ENCODE data around the gene NLRP9. TPM values are rescaled to one million over a fixed set of nuclear protein-coding genes. Genes with fewer than 3 reads are reported as not detected.
A peak's percentile ranks its signal among the peaks of the same experiment; 100 is the strongest.

NLRP9 gene
- total RNA-seq, 1 donor from 2014 or later: not detected

GRCh38 chr19:55690769-55691545, 47.2 kb downstream of the NLRP9 start:
- Histone ChIP-seq H3K36me3 (peaks cover 84% of the 10 kb centered on the region), H3K4me3 (no peak overlapping the region), H3K27me3 (no peaks in the 10 kb centered on the region), H3K4me1 (no peaks in the 10 kb centered on the region), H3K9me3 (no peaks in the 10 kb centered on the region), H3K27ac (no peak overlapping the region)
- peak; percentile 63 for DNase-seq
- TF ChIP-seq, protein P1, sequence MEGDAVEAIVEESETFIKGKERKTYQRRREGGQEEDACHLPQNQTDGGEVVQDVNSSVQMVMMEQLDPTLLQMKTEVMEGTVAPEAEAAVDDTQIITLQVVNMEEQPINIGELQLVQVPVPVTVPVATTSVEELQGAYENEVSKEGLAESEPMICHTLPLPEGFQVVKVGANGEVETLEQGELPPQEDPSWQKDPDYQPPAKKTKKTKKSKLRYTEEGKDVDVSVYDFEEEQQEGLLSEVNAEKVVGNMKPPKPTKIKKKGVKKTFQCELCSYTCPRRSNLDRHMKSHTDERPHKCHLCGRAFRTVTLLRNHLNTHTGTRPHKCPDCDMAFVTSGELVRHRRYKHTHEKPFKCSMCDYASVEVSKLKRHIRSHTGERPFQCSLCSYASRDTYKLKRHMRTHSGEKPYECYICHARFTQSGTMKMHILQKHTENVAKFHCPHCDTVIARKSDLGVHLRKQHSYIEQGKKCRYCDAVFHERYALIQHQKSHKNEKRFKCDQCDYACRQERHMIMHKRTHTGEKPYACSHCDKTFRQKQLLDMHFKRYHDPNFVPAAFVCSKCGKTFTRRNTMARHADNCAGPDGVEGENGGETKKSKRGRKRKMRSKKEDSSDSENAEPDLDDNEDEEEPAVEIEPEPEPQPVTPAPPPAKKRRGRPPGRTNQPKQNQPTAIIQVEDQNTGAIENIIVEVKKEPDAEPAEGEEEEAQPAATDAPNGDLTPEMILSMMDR (IDR thresholded peaks at IDR 0.05): no peak
- intact Hi-C loops (cut with DNase I): no loop called here
- no peak for ATAC-seq

DNA sequence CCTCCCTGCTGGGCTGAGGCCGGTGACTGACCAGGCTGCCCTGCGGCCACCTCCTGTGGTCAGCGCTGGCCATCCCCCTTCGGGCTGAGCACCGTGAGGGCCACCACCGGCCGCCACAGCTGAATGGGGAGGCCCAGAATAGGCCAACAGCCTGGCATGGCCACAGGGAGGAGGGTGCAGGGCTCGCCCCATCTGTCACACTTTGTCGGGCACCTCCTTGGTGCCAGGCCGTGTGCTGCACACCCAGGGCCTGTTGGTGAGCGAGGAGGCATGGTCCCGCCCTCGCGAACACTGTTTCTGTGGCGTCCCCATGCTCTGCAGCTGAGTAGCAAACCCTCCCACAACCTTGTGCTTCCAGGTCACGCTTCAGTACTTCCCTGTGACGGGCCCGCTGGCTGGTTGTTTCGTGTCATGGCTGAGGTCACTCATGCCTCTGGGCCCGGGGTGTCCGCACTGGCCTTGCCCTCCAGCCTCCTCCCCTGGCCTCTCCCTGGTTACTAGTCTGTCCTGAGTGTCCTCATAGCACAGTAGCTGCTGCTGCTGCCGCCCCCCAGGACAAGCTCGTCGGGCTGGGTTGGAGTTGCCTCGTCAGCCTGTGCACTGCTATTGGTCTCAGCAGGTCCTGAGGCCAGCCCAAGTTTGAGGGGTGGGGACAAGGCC, 48.0 kb downstream of the NLRP9 start:
- ATAC-seq (no peak), DNase-seq (peak; percentile 49)
- intact Hi-C loops (cut with DNase I): no loop called here
- Histone ChIP-seq H3K27ac (no peak overlapping the region), H3K9me3 (no peaks in the 10 kb centered on the region), H3K36me3 (peaks cover 84% of the 10 kb centered on the region), H3K27me3 (no peaks in the 10 kb centered on the region), H3K4me1 (no peaks in the 10 kb centered on the region), H3K4me3 (no peak overlapping the region)
- TF ChIP-seq, protein P1 (IDR thresholded peaks at IDR 0.05): no peak

DNA sequence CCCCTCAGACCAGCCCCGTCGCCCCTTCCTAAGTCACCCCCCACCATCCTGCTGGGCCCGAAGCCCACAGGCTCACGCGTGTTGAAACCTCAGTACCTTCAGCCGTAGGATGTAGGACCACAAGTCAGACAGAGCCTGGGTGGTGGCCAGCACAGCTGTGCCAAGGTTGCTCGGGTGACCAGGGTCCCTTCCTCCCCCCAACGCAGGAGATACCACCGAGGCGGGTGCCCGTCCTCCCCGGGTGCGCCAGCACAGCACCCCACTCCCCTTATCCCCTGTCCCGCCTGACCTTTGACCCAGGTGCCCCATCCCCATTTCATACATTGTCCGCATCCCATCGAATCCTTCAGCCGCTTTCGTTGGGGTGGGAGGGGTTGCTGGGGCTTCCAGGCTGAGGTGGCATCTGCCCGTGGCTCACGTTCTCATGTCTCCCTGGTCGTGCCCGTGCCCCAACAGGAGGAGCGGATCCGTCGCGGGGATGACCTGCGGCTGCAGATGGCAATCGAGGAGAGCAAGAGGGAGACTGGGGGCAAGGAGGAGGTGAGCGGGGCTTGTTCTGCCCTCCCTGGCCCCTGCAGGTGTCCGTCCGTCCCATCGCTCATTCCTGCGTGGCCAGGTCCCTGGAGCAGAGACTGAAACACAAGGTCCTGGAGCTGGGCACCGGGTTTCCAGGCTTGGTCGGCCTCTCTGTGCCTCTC, 48.6 kb downstream of the NLRP9 start:
- ATAC-seq: no peak
- no peaks in the 10 kb centered on the region for H3K27me3 ChIP-seq
- H3K9me3 ChIP-seq: no peaks in the 10 kb centered on the region
- H3K27ac ChIP-seq: no peak overlapping the region
- peaks cover 84% of the 10 kb centered on the region for H3K36me3 ChIP-seq
- DNase-seq: peak; percentile 64
- peaks cover 2% of the 10 kb centered on the region for H3K4me1 ChIP-seq
- H3K4me3 ChIP-seq: no peak overlapping the region
- intact Hi-C loops (cut with DNase I): no loop called here
- TF ChIP-seq, protein P1 (IDR thresholded peaks at IDR 0.05): no peak

DNA sequence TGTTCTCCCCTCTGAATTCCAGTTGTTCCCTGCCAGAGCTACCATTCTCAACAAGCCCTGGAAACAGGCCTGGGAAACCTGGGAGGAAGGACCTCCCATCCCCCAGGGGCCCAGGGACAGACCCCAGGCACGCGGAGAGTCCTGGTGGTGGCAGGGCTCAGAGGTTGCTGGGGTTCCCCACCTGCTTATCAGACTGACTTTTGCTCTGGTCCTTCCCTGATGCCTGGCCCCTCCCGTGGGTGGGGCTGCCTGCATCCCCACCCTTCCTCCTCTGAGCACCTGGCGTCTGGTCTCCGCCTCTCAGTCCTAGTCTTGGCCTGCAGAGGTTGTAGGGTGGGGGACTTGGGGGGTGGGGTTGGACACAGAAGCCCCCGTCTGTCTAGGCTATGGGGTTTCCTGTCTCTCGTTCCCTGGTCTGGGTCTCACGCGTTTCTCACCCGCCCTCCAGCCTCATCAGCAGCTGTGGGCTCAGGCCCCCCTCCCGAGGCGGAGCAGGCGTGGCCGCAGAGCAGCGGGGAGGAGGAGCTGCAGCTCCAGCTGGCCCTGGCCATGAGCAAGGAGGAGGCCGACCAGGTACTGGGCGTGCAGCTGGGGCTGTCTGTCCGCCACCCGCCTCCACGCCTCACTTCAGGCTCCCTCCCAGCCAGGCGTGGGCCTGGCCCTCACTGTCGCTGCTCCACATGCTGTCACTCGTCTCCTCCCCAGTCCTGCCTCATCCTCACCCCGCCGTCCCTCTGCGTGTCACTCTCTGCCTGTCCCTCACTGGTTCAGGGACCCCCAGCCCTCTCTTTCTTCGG, 49.6 kb downstream of the NLRP9 start:
- peaks cover 7% of the 10 kb centered on the region for H3K4me1 ChIP-seq
- no peak overlapping the region for H3K27ac ChIP-seq
- H3K27me3 ChIP-seq: no peaks in the 10 kb centered on the region
- H3K9me3 ChIP-seq: no peaks in the 10 kb centered on the region
- intact Hi-C loops (cut with DNase I): no loop called here
- TF ChIP-seq, protein P1 (IDR thresholded peaks at IDR 0.05): no peak
- no peak overlapping the region for H3K4me3 ChIP-seq
- DNase-seq (peak; percentile 63), ATAC-seq (no peak)
- peaks cover 82% of the 10 kb centered on the region for H3K36me3 ChIP-seq
